HCT116 (cell line): Measurements from ENCODE around the gene BAHCC1. TPM values are rescaled to one million over a fixed set of nuclear protein-coding genes. Genes with fewer than 3 reads are reported as not detected.

Experiments
- ATAC-seq: fragments of 200-7000 bp; cut with Tn5 transposase; 2 replicates; pipeline ENCODE4 v1.9.1; 2020; ENCODE audit warnings: mild to moderate bottlenecking, moderate library complexity
- BruUV-seq: library from RNA; stranded (reverse); fragments of 400-500 nt; replicated peaks from 2 replicates; lab custom pipeline; 2021; lab: Mats Ljungman, UMichigan
- CTCF ChIA-PET: fragments of 300-600 bp; sonication (Branson Sonifier 250); formaldehyde crosslinking; loops from one replicate; lab custom pipeline; 2021; ENCODE audit warnings: antibody characterized with exemption; lab: Charles Lee
- POLR2A ChIA-PET: fragments of 300-600, 350-600 bp; sonication (Branson Sonifier 250); formaldehyde crosslinking; loops from one replicate; lab custom pipeline; 2021; ENCODE audit warnings: antibody characterized with exemption; lab: Charles Lee
- RAD21 ChIA-PET, 2 experiments: fragments of 300-600 bp; sonication (Branson Sonifier 250); formaldehyde crosslinking; loops; one replicate each; lab custom pipeline; 2023; ENCODE audit warnings: low total read pairs in 2 of 2; ENCODE audit not compliant: uncharacterized antibody in 2 of 2, unreplicated experiment in 2 of 2, low non-redundant PET in 1 of 2; lab: Charles Lee
- DNase-seq: peaks from one replicate; pipeline ENCODE4 v3.0.0-alpha.2; 2010; ENCODE audit warnings: low read depth, low spot score
- H2AFZ ChIP-seq: fragments of 200-600 bp; shearing (Covaris generic), sonication (generic); 2 replicates; pipeline ENCODE4 v1.6.1; 2017; ENCODE audit warnings: low read depth, mixed run types, mixed read lengths, antibody characterized with exemption, low read length; ENCODE audit not compliant: poor library complexity, severe bottlenecking
- H3K27ac ChIP-seq: 2 replicates; pipeline ENCODE4 v1.5.1; 2012; ENCODE audit warnings: low read depth, low read length
- H3K27me3 ChIP-seq: fragments of 200-600 bp; sonication (generic); 2 replicates; pipeline ENCODE4 v1.6.1; 2016; ENCODE audit warnings: mixed run types, low read length, mixed read lengths; ENCODE audit not compliant: insufficient read depth
- H3K36me3 ChIP-seq, 2 experiments: fragments of 200-500 bp in 1 of 2; fragments of 200-600 bp in 1 of 2; sonication (Bioruptor generic) in 1 of 2; sonication (generic) in 1 of 2; 2 replicates each; pipeline versions ENCODE4 v1.5.1 to v1.6.1; 2014 to 2016; ENCODE audit warnings: low read length in 2 of 2, inconsistent platforms in 1 of 2, mixed read lengths in 1 of 2, mixed run types in 1 of 2; ENCODE audit not compliant: insufficient read depth in 2 of 2, control insufficient read depth in 1 of 2
- H3K4me1 ChIP-seq, 2 experiments: fragments of 200-600 bp in 1 of 2; sonication (generic) in 1 of 2; 2 replicates each; pipeline versions ENCODE4 v1.5.1 to v1.6.1; 2012 to 2017; ENCODE audit warnings: low read length in 2 of 2, inconsistent platforms in 1 of 2, mild to moderate bottlenecking in 1 of 2, mixed read lengths in 1 of 2, mixed run types in 1 of 2, moderate library complexity in 1 of 2; ENCODE audit not compliant: insufficient read depth in 2 of 2, control insufficient read depth in 1 of 2
- H3K4me2 ChIP-seq: fragments of 200-600 bp; sonication (generic); 2 replicates; pipeline ENCODE4 v1.6.1; 2017; ENCODE audit warnings: mixed run types, low read length, mixed read lengths
- H3K4me3 ChIP-seq, 2 experiments: fragments of 200-600 bp in 1 of 2; sonication (generic) in 1 of 2; replicated peaks in 1 of 2; 2 replicates each; pipeline ENCODE4 v1.5.1; 2011 to 2016; ENCODE audit warnings: low read length in 2 of 2, control low read depth in 1 of 2, low read depth in 1 of 2, mild to moderate bottlenecking in 1 of 2, mixed read lengths in 1 of 2, mixed run types in 1 of 2
- H3K79me2 ChIP-seq: fragments of 200-600 bp; sonication (generic); 2 replicates; pipeline ENCODE4 v1.6.1; 2017; ENCODE audit warnings: mild to moderate bottlenecking, mixed run types, low read length, moderate library complexity, mixed read lengths; ENCODE audit not compliant: insufficient read depth
- H3K9ac ChIP-seq: fragments of 200-600 bp; sonication (generic); 2 replicates; pipeline ENCODE4 v1.6.1; 2016; ENCODE audit warnings: low read length, mixed read lengths
- H3K9me2 ChIP-seq: fragments of 200-600 bp; sonication (generic), shearing (Covaris generic); 2 replicates; pipeline ENCODE4 v1.6.1; 2017; ENCODE audit warnings: mixed run types, mild to moderate bottlenecking, moderate library complexity; ENCODE audit not compliant: insufficient read depth
- H3K9me3 ChIP-seq, 2 experiments: fragments of 200-500 bp in 1 of 2; fragments of 200-600 bp in 1 of 2; sonication (Bioruptor generic) in 1 of 2; sonication (generic) in 1 of 2; 2 replicates each; pipeline ENCODE4 v1.6.1; 2014 to 2017; ENCODE audit warnings: low read length in 2 of 2, mixed read lengths in 2 of 2, inconsistent platforms in 1 of 2, low read depth in 1 of 2, mild to moderate bottlenecking in 1 of 2, mixed run types in 1 of 2, moderate library complexity in 1 of 2; ENCODE audit not compliant: control insufficient read depth in 1 of 2, insufficient read depth in 1 of 2
- H4K20me1 ChIP-seq: fragments of 200-600 bp; sonication (generic), shearing (Covaris generic); 2 replicates; pipeline ENCODE4 v1.6.1; 2017; ENCODE audit warnings: mixed run types, mild to moderate bottlenecking, moderate library complexity; ENCODE audit not compliant: insufficient read depth
- ELF1 ChIP-seq: IDR thresholded peaks from 2 replicates; pipeline ENCODE4 v1.6.1; 2012; ENCODE audit warnings: low read depth, borderline replicate concordance
- FOSL1 ChIP-seq: IDR thresholded peaks from 2 replicates; pipeline ENCODE4 v1.6.1; 2012; ENCODE audit warnings: low read depth
- JUND ChIP-seq: IDR thresholded peaks from 2 replicates; pipeline ENCODE4 v1.6.1; 2012
- intact Hi-C: fragments of 100-400 bp; cut with micrococcal nuclease; formaldehyde crosslinking; loops from 2 replicates; pipeline ENCODE4 v1.10.0; 2022
- total RNA-seq: library from RNA; stranded (reverse); gene quantifications from one replicate; pipeline ENCODE4 v1.2.1, GENCODE V29; 2021; ENCODE audit not compliant: unreplicated experiment
- TF ChIP-seq, protein P1 (sequence below): IDR thresholded peaks from 2 replicates; pipeline ENCODE4 v1.6.1; 2012; ENCODE audit warnings: low read depth

The BAHCC1 gene
- total RNA-seq, 1 experiment from 2014 or later = 45.2 TPM

DNA sequence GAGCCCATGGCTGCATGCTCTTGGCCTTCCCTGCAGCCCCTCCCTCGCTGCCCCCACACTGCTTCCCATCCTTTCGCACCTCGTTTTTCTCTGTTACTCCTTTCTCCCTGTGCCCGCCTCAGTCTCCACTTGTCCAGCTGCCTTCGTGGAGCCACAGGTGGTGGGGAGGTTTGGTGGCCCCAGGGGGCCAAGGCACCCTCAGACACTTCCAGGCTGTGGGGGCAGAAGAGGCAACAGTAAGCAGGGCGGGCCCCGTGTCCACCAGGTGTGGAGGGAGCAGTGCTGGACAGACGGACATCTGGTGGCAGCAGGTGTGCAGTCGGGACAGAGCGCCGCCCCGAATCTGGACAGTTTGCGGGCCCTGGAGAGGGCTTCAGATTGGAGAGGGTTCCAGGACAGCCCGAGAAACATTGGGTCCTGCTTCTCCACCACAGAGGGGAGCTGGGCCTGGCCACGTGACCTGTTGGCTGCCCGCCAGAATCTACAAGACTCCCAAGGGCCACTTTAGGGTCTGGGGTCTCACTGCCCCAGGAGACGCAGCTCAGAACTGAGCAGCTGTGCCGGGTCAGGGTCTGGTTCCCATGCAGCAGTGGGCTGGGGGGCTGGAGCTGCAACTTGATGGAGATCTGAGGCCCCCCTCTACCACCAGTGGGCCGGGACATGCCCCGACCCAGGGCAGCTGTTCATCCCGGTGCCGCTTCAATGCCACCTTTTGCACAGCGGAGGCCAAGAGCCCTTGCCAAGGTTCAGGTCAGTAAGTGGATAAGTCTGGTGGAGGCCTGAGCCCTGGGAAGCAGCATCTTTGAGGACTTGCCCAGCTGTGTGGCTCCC lies 22.8 kb downstream of the BAHCC1 start:
- no peaks in the 10 kb centered on the region; the same call in 1 of the 2 replicates for H3K79me2 ChIP-seq
- no TSS peak for BruUV-seq
- no peaks in the 10 kb centered on the region for H3K9me3 ChIP-seq
- POLR2A ChIA-PET = interaction anchor here (1.3 kb wide), 1 partner anchor 89 kb away, joined by 3 read pairs; no protein-coding TSS in a partner anchor
- peak overlapping the region; percentile 83; the same call in 1 of the 2 replicates for H3K9ac ChIP-seq
- DNase-seq = no peak
- H3K4me2 ChIP-seq = peak overlapping the region; percentile 98
- H2AFZ ChIP-seq = no peak overlapping the region
- TF ChIP-seq FOSL1 = no peak
- TF ChIP-seq ELF1 = no peak
- TF ChIP-seq JUND = no peak
- TF ChIP-seq, protein P1, sequence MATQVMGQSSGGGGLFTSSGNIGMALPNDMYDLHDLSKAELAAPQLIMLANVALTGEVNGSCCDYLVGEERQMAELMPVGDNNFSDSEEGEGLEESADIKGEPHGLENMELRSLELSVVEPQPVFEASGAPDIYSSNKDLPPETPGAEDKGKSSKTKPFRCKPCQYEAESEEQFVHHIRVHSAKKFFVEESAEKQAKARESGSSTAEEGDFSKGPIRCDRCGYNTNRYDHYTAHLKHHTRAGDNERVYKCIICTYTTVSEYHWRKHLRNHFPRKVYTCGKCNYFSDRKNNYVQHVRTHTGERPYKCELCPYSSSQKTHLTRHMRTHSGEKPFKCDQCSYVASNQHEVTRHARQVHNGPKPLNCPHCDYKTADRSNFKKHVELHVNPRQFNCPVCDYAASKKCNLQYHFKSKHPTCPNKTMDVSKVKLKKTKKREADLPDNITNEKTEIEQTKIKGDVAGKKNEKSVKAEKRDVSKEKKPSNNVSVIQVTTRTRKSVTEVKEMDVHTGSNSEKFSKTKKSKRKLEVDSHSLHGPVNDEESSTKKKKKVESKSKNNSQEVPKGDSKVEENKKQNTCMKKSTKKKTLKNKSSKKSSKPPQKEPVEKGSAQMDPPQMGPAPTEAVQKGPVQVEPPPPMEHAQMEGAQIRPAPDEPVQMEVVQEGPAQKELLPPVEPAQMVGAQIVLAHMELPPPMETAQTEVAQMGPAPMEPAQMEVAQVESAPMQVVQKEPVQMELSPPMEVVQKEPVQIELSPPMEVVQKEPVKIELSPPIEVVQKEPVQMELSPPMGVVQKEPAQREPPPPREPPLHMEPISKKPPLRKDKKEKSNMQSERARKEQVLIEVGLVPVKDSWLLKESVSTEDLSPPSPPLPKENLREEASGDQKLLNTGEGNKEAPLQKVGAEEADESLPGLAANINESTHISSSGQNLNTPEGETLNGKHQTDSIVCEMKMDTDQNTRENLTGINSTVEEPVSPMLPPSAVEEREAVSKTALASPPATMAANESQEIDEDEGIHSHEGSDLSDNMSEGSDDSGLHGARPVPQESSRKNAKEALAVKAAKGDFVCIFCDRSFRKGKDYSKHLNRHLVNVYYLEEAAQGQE = no peak
- H3K4me3 ChIP-seq = peak overlapping the region in 1 of 2 experiments; percentile 59; a peak in 1 of 4 replicates
- CTCF ChIA-PET = interaction anchor here (1.9 kb wide), 1 partner anchor 66 kb away, joined by 7 read pairs; no protein-coding TSS in a partner anchor
- H4K20me1 ChIP-seq = no peaks in the 10 kb centered on the region
- intact Hi-C loops = no loop called here
- no peaks in the 10 kb centered on the region for H3K36me3 ChIP-seq
- H3K4me1 ChIP-seq = peaks cover 45 to 64% of the 10 kb centered on the region in 2 experiments
- RAD21 ChIA-PET = interaction anchor here in 1 of 2 experiments (1.1 kb wide), 1 partner anchor 54 kb away, joined by 5 read pairs; no protein-coding TSS in a partner anchor
- ATAC-seq = no peak
- no peaks in the 10 kb centered on the region for H3K27me3 ChIP-seq
- no peaks in the 10 kb centered on the region for H3K9me2 ChIP-seq
- H3K27ac ChIP-seq = peak overlapping the region; percentile 84
